ENCODE results near the gene ERC1.

ERC1 gene

DNA sequence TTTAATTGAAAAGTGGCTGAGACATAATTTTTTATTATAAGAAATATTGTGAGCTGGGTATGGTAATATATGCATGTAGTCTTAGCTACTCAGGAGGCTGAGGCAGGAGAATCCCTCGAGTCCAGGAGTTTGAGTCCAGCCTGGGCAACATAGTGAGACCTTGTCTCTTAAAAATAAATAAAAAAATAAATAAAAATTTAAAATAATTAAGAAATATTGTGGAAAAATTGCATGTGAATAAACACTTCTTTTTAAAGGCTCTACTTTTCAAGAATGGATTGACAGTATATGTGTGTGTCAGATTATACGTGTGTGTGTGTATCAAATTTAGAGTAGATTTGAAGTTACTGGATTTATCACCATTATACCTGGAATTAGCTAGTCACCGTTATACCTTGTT, 43.2 kb downstream of the ERC1 start:
- in situ Hi-C loops (cut with HindIII; ENCODE audit: low sequenced_read_pairs): no loop called here

GRCh38 chr12:1034751-1035457, 43.9 kb downstream of the ERC1 start:
- TF ChIP-seq, protein P1, sequence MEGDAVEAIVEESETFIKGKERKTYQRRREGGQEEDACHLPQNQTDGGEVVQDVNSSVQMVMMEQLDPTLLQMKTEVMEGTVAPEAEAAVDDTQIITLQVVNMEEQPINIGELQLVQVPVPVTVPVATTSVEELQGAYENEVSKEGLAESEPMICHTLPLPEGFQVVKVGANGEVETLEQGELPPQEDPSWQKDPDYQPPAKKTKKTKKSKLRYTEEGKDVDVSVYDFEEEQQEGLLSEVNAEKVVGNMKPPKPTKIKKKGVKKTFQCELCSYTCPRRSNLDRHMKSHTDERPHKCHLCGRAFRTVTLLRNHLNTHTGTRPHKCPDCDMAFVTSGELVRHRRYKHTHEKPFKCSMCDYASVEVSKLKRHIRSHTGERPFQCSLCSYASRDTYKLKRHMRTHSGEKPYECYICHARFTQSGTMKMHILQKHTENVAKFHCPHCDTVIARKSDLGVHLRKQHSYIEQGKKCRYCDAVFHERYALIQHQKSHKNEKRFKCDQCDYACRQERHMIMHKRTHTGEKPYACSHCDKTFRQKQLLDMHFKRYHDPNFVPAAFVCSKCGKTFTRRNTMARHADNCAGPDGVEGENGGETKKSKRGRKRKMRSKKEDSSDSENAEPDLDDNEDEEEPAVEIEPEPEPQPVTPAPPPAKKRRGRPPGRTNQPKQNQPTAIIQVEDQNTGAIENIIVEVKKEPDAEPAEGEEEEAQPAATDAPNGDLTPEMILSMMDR (IDR thresholded peaks at IDR 0.05; ENCODE audit: low read depth, low read length, missing control alignments): no peak
- in situ Hi-C loops (cut with HindIII; ENCODE audit: low sequenced_read_pairs): no loop called here
- no peak overlapping the region for H3K4me3 ChIP-seq (ENCODE audit: low read depth, low read length)
- DNase-seq (ENCODE audit: low read depth): no peak

More for the DNA sequence above, 43.2 kb downstream of the ERC1 start:
- no peak overlapping the region for H3K4me3 ChIP-seq (ENCODE audit: low read depth, low read length)
- TF ChIP-seq, protein P1 (IDR thresholded peaks at IDR 0.05; ENCODE audit: low read depth, low read length, missing control alignments): no peak
- no peak for DNase-seq (ENCODE audit: low read depth)

DNA sequence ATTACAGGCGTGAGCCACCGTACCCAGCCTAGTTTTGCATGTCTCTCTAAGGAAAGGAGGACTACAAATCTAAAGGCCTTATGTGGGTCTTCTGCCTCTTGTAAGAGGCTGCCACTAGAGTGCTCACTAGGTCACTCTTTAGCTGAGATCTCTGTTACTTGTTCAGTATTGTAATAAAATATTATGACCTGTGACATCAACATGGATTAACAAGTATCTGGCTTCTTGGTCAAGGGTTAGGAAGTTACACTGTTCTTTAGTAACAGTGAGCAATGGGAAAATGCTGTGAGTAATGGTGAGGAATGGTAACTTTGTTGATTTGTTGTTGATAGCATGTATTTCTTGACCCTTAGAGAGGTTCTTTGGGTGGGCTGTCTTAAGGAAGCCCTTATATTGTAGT, 50.5 kb downstream of the ERC1 start:
- in situ Hi-C loops (cut with HindIII; ENCODE audit: low sequenced_read_pairs): no loop called here
- DNase-seq (ENCODE audit: low read depth): no peak
- H3K4me3 ChIP-seq (ENCODE audit: low read depth, low read length): no peak overlapping the region
- TF ChIP-seq, protein P1 (IDR thresholded peaks at IDR 0.05; ENCODE audit: low read depth, low read length, missing control alignments): no peak

DNA sequence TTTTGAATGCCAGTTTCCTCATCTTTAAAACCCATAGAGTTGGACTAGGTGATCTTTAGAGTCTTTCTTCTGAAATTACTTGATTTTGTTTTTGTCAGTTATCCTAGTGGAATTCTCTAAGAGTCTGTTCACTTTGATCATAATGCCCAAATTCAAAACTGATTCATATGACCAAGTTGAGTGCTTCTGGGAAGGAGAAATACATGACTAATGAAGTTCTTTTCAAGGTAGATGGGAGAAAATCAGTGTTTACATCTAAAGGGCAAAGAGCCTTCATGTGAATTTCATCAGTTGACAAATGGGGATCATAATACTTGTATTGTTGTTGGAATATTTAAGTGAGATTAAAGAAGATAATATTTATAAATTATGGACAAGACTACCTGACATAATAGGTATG, 53.2 kb downstream of the ERC1 start:
- in situ Hi-C loops (cut with HindIII; ENCODE audit: low sequenced_read_pairs): no loop called here
- TF ChIP-seq, protein P1 (IDR thresholded peaks at IDR 0.05; ENCODE audit: low read depth, low read length, missing control alignments): no peak
- H3K4me3 ChIP-seq (ENCODE audit: low read depth, low read length): no peak overlapping the region
- DNase-seq (ENCODE audit: low read depth): no peak

DNA sequence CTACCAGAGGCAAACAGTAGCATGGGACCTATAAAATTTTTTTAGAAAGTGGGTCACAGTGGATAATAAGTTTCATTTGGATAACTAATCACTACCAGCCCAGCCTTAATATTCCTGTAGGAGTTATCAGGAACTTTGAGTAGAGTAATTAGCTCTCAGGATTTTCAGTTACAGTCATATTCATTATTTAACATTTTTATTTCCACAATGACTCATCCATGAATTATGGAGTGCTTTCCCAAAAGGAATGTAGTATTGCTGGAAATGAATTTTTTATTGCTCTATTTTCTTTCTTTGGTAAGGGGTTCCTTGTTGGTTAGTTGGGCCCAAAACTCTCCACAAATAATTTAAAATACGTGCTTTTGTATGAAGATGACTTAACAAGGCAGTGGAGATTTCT, 53.7 kb downstream of the ERC1 start:
- TF ChIP-seq, protein P1 (IDR thresholded peaks at IDR 0.05; ENCODE audit: low read depth, low read length, missing control alignments): no peak
- in situ Hi-C loops (cut with HindIII; ENCODE audit: low sequenced_read_pairs): no loop called here
- H3K4me3 ChIP-seq (ENCODE audit: low read depth, low read length): no peak overlapping the region
- DNase-seq (ENCODE audit: low read depth): peak; percentile 8

GRCh38 chr12:1046727-1047126, 55.7 kb downstream of the ERC1 start:
- DNase-seq (ENCODE audit: low read depth): no peak
- in situ Hi-C loops (cut with HindIII; ENCODE audit: low sequenced_read_pairs): no loop called here
- no peak overlapping the region for H3K4me3 ChIP-seq (ENCODE audit: low read depth, low read length)
- TF ChIP-seq, protein P1 (IDR thresholded peaks at IDR 0.05; ENCODE audit: low read depth, low read length, missing control alignments): no peak

Data from astrocyte of the cerebellum (primary cell).